Smooth muscle cell (in vitro differentiated cells): ENCODE measurements around the gene NAALADL2. TPM values are rescaled to one million over a fixed set of nuclear protein-coding genes. Genes with fewer than 3 reads are reported as not detected.
A peak's percentile ranks its signal among the peaks of the same experiment; 100 is the strongest.
"Not testable (repeated sequence)": the region's sequence is repeated elsewhere in the genome, so short reads cannot be mapped to it uniquely, and the experiment has no call there.

Experiments used
- DNase-seq: peaks from one replicate; lab custom pipeline; 2025; ENCODE audit not compliant: unreplicated experiment; lab: John Stamatoyannopoulos, UW
- H2AFZ ChIP-seq: fragments of 200-600 bp; sonication (generic); 2 replicates; pipeline ENCODE4 v1.6.0; 2016; ENCODE audit warnings: antibody characterized with exemption, low read depth, mild to moderate bottlenecking
- H3F3A ChIP-seq: fragments of 200-600 bp; sonication (generic); 2 replicates; pipeline ENCODE4 v1.6.0; 2017; ENCODE audit warnings: antibody characterized with exemption, low read depth
- H3K27ac ChIP-seq: fragments of 200-600 bp; sonication (generic); 2 replicates; pipeline ENCODE4 v1.5.1; 2016; ENCODE audit warnings: low read depth, mild to moderate bottlenecking
- H3K27me3 ChIP-seq: fragments of 200-600 bp; sonication (generic); 2 replicates; pipeline ENCODE4 v1.6.1; 2016; ENCODE audit warnings: low read depth, mild to moderate bottlenecking
- H3K36me3 ChIP-seq: fragments of 200-600 bp; sonication (generic); 2 replicates; pipeline ENCODE4 v1.5.1; 2016; ENCODE audit warnings: low read depth
- H3K4me1 ChIP-seq: fragments of 200-600 bp; sonication (generic); 2 replicates; pipeline ENCODE4 v1.5.1; 2016; ENCODE audit warnings: low read depth
- H3K4me2 ChIP-seq: fragments of 200-600 bp; sonication (generic); 2 replicates; pipeline ENCODE4 v1.6.0; 2016; ENCODE audit warnings: mild to moderate bottlenecking
- H3K4me3 ChIP-seq: fragments of 200-600 bp; sonication (generic); 2 replicates; pipeline ENCODE4 v1.5.1; 2016; ENCODE audit warnings: mild to moderate bottlenecking
- H3K79me2 ChIP-seq: fragments of 200-600 bp; sonication (generic); 2 replicates; pipeline ENCODE4 v1.6.0; 2016; ENCODE audit warnings: low read depth, mild to moderate bottlenecking
- H3K9ac ChIP-seq: fragments of 200-600 bp; sonication (generic); 2 replicates; pipeline ENCODE4 v1.6.0; 2016; ENCODE audit warnings: low read depth
- H3K9me3 ChIP-seq: fragments of 200-600 bp; sonication (generic); replicated peaks from 2 replicates; pipeline ENCODE4 v1.5.1; 2016; ENCODE audit warnings: low read depth
- H4K20me1 ChIP-seq: fragments of 200-600 bp; sonication (generic); 2 replicates; pipeline ENCODE4 v1.6.0; 2016; ENCODE audit warnings: low read depth
- WGBS: methylation state at CpG from one replicate; pipeline ENCODE4 v1.1.7; 2016; ENCODE audit warnings: low lambda C conversion rate; 5-methylcytosine and 5-hydroxymethylcytosine counted together
- polyA plus RNA-seq: library from polyadenylated mRNA; unstranded; fragments of >200 nt; fragmentation: Nextera tagmentation; extraction: Ambion mirVana; gene quantifications from 2 replicates; pipeline ENCODE4 v1.2.1, GENCODE V29; 2016
- total RNA-seq: library from RNA; depleted of rRNA; stranded (reverse); fragments of >200 nt; gene quantifications from 2 replicates; pipeline ENCODE4 v1.2.3, GENCODE V29; 2014
- TF ChIP-seq, protein P1 (sequence below): fragments of 200-600 bp; sonication (generic); IDR thresholded peaks from 2 replicates; pipeline ENCODE4 v1.5.1; 2017; ENCODE audit warnings: borderline replicate concordance, mild to moderate bottlenecking, antibody characterized with exemption; ENCODE audit not compliant: insufficient read depth, poor library complexity, severe bottlenecking

NAALADL2 gene
- total and polyA plus RNA-seq, 2 experiments from 2014 or later: 2.5 to 13.8 TPM

DNA sequence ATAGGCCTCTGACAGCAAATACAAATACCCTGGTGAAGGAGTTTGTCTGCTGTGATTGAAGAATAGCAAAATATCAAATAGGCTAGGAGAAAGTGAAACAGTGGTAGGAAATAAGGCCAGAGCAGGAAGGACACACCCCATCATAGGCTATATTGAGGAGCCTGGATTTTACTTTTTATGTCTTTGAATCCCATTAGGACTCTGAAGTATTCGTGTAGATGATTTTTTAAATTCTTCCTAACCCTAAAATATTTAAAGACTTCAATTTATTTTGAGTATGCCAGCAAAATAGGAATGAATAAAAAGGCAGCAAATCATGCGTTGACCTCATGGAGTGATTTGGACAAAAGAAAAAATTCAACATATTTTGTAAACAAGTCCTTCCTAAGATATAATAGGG lies 562.8 kb downstream of the NAALADL2 start:
- no peak overlapping the region for H3K27ac ChIP-seq
- H3K4me2 ChIP-seq: no peak overlapping the region
- H3K9ac ChIP-seq: no peak overlapping the region
- H3F3A ChIP-seq: no peaks in the 10 kb centered on the region
- H3K27me3 ChIP-seq: no peaks in the 10 kb centered on the region
- H3K4me1 ChIP-seq: no peaks in the 10 kb centered on the region
- no peak overlapping the region for H2AFZ ChIP-seq
- no peak overlapping the region for H3K4me3 ChIP-seq
- no peaks in the 10 kb centered on the region for H3K9me3 ChIP-seq
- TF ChIP-seq, protein P1, sequence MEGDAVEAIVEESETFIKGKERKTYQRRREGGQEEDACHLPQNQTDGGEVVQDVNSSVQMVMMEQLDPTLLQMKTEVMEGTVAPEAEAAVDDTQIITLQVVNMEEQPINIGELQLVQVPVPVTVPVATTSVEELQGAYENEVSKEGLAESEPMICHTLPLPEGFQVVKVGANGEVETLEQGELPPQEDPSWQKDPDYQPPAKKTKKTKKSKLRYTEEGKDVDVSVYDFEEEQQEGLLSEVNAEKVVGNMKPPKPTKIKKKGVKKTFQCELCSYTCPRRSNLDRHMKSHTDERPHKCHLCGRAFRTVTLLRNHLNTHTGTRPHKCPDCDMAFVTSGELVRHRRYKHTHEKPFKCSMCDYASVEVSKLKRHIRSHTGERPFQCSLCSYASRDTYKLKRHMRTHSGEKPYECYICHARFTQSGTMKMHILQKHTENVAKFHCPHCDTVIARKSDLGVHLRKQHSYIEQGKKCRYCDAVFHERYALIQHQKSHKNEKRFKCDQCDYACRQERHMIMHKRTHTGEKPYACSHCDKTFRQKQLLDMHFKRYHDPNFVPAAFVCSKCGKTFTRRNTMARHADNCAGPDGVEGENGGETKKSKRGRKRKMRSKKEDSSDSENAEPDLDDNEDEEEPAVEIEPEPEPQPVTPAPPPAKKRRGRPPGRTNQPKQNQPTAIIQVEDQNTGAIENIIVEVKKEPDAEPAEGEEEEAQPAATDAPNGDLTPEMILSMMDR: no peak
- no peaks in the 10 kb centered on the region for H3K36me3 ChIP-seq
- DNase-seq: no peak
- no peaks in the 10 kb centered on the region for H4K20me1 ChIP-seq
- H3K79me2 ChIP-seq: no peaks in the 10 kb centered on the region
- 91% methylated on average over 2 of the region's 2 CpGs for WGBS

DNA sequence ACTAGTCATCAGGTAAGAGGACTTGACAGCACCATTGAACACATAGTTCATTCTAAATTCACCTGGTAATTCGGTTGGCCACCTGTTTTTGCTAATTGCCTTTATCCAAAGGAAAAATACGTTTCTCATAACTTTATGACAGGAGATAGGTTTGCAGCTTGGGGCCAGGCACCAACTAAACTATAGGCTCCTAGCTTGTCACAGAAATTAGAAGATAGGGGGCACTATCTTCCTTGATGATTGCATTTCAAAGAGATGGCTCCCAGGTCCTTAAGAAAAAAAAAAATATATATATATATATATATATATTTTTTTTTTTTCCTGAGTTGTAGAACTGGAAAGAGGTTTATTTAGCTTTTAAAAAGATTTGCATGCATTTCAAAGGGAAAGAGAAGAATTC lies 563.6 kb downstream of the NAALADL2 start:
- no peaks in the 10 kb centered on the region for H4K20me1 ChIP-seq
- no peaks in the 10 kb centered on the region for H3K79me2 ChIP-seq
- H3K4me1 ChIP-seq: no peaks in the 10 kb centered on the region
- H3K27ac ChIP-seq: no peak overlapping the region
- no peak overlapping the region for H3K9ac ChIP-seq
- no peak overlapping the region for H3K4me3 ChIP-seq
- no peaks in the 10 kb centered on the region for H3F3A ChIP-seq
- H2AFZ ChIP-seq: no peak overlapping the region
- no peaks in the 10 kb centered on the region for H3K36me3 ChIP-seq
- H3K27me3 ChIP-seq: no peaks in the 10 kb centered on the region
- WGBS: 85% methylated on average over 2 of the region's 2 CpGs
- H3K4me2 ChIP-seq: no peak overlapping the region
- no peaks in the 10 kb centered on the region for H3K9me3 ChIP-seq
- DNase-seq: no peak
- TF ChIP-seq, protein P1: no peak

DNA sequence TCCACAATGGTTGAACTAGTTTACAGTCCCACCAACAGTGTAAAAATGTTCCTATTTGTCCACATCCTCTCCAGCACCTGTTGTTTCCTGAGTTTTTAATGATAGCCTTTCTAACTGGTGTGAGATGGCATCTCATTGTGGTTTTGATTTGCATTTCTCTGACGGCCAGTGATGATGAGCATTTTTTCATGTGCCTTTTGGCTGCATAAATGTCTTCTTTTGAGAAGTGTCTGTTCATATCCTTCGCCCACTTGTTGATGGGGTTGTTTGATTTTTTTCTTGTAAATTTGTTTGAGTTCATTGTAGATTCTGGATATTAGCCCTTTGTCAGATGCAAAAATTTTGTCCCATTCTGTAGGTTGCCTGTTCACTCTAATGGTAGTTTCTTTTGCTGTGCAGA lies 564.7 kb downstream of the NAALADL2 start:
- H3K4me1 ChIP-seq, H3K4me3 ChIP-seq, H3K27ac ChIP-seq, H4K20me1 ChIP-seq, DNase-seq, H3K4me2 ChIP-seq, H2AFZ ChIP-seq, H3K9me3 ChIP-seq, H3K36me3 ChIP-seq, H3F3A ChIP-seq, H3K9ac ChIP-seq, H3K27me3 ChIP-seq, H3K79me2 ChIP-seq: not testable (repeated sequence)
- 85% methylated on average over 2 of the region's 2 CpGs for WGBS

DNA sequence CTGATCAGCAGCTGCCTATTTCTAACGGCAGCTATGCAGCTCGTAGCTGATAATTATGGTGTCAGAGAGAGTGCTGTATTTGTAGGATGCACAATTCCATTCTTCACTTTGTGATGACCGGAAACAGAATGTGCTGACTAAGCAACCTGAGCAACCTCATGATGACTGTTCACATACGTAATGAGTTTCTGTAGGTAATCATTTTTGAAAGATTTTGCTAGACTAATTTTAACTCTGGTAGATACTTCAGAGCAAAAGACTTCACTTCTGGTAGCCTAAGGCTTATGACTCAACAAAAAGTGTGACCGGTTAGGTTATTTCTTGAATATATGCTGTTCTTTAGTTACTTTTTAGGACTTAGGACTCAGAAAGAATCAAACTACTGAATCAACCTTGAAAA lies 567.7 kb downstream of the NAALADL2 start:
- Histone ChIP-seq H3K9ac (peak overlapping the region; percentile 51), H3K4me1 (peaks cover 5% of the 10 kb centered on the region), H4K20me1 (no peaks in the 10 kb centered on the region), H3K4me2 (no peak overlapping the region), H3K27me3 (no peaks in the 10 kb centered on the region), H3K27ac (peak overlapping the region; percentile 88), H3K4me3 (no peak overlapping the region), H3K36me3 (no peaks in the 10 kb centered on the region), H2AFZ (no peak overlapping the region), H3F3A (peaks cover under 1% of the 10 kb centered on the region), H3K79me2 (no peaks in the 10 kb centered on the region), H3K9me3 (no peaks in the 10 kb centered on the region)
- no peak for DNase-seq
- 73% methylated on average over 5 of the region's 5 CpGs for WGBS
- TF ChIP-seq, protein P1: no peak
